ENCODE results near the gene PIGB. TPM values are rescaled to one million over a fixed set of nuclear protein-coding genes. Genes with fewer than 3 reads are reported as not detected.

The PIGB gene
- total and polyA plus RNA-seq, 2 of the 8 experiments (the other 6 are each of a cell fraction or from before 2014, with no cell fraction given) = 4.3 to 11.7 TPM

- H2BK20ac ChIP-seq (ENCODE audit: low read length) = no peak overlapping the region
- POLR2A ChIA-PET (ENCODE audit: partially characterized antibody) = interaction anchor here (0.6 to 1.6 kb wide), 3 partner anchors 19 to 285 kb away, joined by 3 read pairs; no protein-coding TSS in a partner anchor
These were observed 38.8 kb downstream of the PIGB start for GRCh38 chr15:55357774-55358173.

More at GRCh38 chr15:55357774-55358173, 38.8 kb downstream of the PIGB start:
- Histone ChIP-seq H3K14ac (ENCODE audit: insufficient read length) (no peak overlapping the region), H4K5ac (ENCODE audit: insufficient read length, low read depth, low read length) (no peak overlapping the region), H3K23ac (ENCODE audit: insufficient read length) (no peak overlapping the region), H3K27ac (ENCODE audit: low read depth, low read length) (no peak overlapping the region), H2BK5ac (ENCODE audit: low read depth, low read length) (no peak overlapping the region), H3K36me3 (ENCODE audit: control insufficient read depth in 2 of 4, insufficient read depth in 4 of 4, low read length in 3 of 4) (no peaks in the 10 kb centered on the region), H2BK12ac (ENCODE audit: low read depth, low read length) (no peak overlapping the region), H2BK120ac (replicated peaks; ENCODE audit: low read depth, low read length) (no peak overlapping the region), H4K20me1 (replicated peaks in 1 of 2; ENCODE audit: control insufficient read depth in 1 of 2, insufficient read depth in 2 of 2, low read length in 2 of 2) (no peaks in the 10 kb centered on the region), H3K4ac (replicated peaks; ENCODE audit: insufficient read length, low read depth, low read length) (no peak overlapping the region), H3K9ac (replicated peaks in 1 of 4; ENCODE audit: extremely low read depth in 1 of 4, low read depth in 3 of 4, low read length in 3 of 4) (no peak overlapping the region), H4K91ac (replicated peaks; ENCODE audit: insufficient read length, low read length) (no peak overlapping the region), H3K23me2 (ENCODE audit: low read depth, low read length) (no peaks in the 10 kb centered on the region), H3K56ac (replicated peaks; ENCODE audit: insufficient read length, low read depth, low read length) (no peak overlapping the region), H2AFZ (ENCODE audit: low read length) (no peak overlapping the region), H3K27me3 (replicated peaks in 1 of 4; ENCODE audit: control insufficient read depth in 3 of 4, extremely low read depth in 1 of 4, insufficient read depth in 3 of 4, low read length in 3 of 4) (no peaks in the 10 kb centered on the region), H4K8ac (ENCODE audit: extremely low read depth, insufficient read depth, low read length) (no peak overlapping the region), H2AK5ac (ENCODE audit: low read depth, low read length) (no peak overlapping the region), H3K4me2 (ENCODE audit: insufficient read depth in 1 of 2, low read depth in 2 of 2, low read length in 2 of 2) (no peak overlapping the region), H3K9me3 (ENCODE audit: insufficient read depth in 2 of 2, low read depth in 1 of 2, low read length in 1 of 2) (no peaks in the 10 kb centered on the region), H3K4me1 (replicated peaks in 1 of 4; ENCODE audit: control insufficient read depth in 3 of 4, insufficient read depth in 4 of 4, low read length in 3 of 4) (peaks cover 0 to 2% (median 1%) of the 10 kb centered on the region in 4 experiments; a peak in 3 of 7 replicates), H2BK15ac (ENCODE audit: low read length) (no peak overlapping the region), H3K79me1 (ENCODE audit: low read depth, low read length) (no peaks in the 10 kb centered on the region), H3K79me2 (ENCODE audit: control insufficient read depth in 1 of 2, insufficient read depth in 2 of 2, low read length in 2 of 2) (no peaks in the 10 kb centered on the region), H3K18ac (ENCODE audit: extremely low read depth, low read length) (no peak overlapping the region), H3K4me3 (ENCODE audit: extremely low read depth in 1 of 4, insufficient read depth in 2 of 4, low read depth in 3 of 4, low read length in 4 of 4) (no peak overlapping the region)
- WGBS, 2 experiments (ENCODE audit: extremely low coverage in 1 of 2, insufficient coverage in 1 of 2, insufficient read length in 1 of 2, insufficient replicate concordance in 2 of 2, low coverage in 1 of 2, low lambda C conversion rate in 2 of 2, missing lambda C conversion rate in 1 of 2) = 77% methylated on average over 2 of the region's 2 CpGs; no CpG with 5 or more reads in 1 of the 2 experiments
- TF ChIP-seq BCL11A (IDR thresholded peaks at IDR 0.05; ENCODE audit: low read depth in 2 of 2, low read length in 2 of 2) (no peak), TCF12 (IDR thresholded peaks at IDR 0.05; ENCODE audit: low read depth, low read length) (no peak), FOSL1 (IDR thresholded peaks at IDR 0.05; ENCODE audit: insufficient read depth, low read depth, low read length) (no peak), CHD1 (IDR thresholded peaks at IDR 0.05; ENCODE audit: low read depth, low read length) (no peak), RAD21 (IDR thresholded peaks at IDR 0.05 in 1 of 2, conservative IDR thresholded peaks at IDR 0.05 in 1 of 2; ENCODE audit: low read depth in 2 of 2, low read length in 2 of 2) (no peak), HDAC6 (IDR thresholded peaks at IDR 0.05; ENCODE audit: low read depth, low read length) (no peak), BACH1 (IDR thresholded peaks at IDR 0.05; ENCODE audit: low read length) (no peak), E2F6 (IDR thresholded peaks at IDR 0.05) (no peak), BRCA1 (IDR thresholded peaks at IDR 0.05; ENCODE audit: low read depth, low read length) (no peak), ASH2L (IDR thresholded peaks at IDR 0.05; ENCODE audit: low read length) (no peak), SAP30 (IDR thresholded peaks at IDR 0.05; ENCODE audit: insufficient read depth, insufficient replicate concordance, low read length) (no peak)
- CTCF ChIA-PET (ENCODE audit: partially characterized antibody) = interaction anchor here (1.8 kb wide), 1 partner anchor 10 kb away, joined by 7 read pairs; no protein-coding TSS in a partner anchor
- DNase-seq (ENCODE audit: low read depth in 1 of 2, low spot score in 2 of 2) = no peak
- FAIRE-seq = no peak

Measured in H1 (cell line).